ENCODE results near the gene SMG1. TPM values are rescaled to one million over a fixed set of nuclear protein-coding genes. Genes with fewer than 3 reads are reported as not detected.

The SMG1 gene
- total and polyA plus RNA-seq, 2 of the 13 experiments (the other 11 are each of a cell fraction or from before 2014, with no cell fraction given), result 48.7 to 53.7 TPM

DNA sequence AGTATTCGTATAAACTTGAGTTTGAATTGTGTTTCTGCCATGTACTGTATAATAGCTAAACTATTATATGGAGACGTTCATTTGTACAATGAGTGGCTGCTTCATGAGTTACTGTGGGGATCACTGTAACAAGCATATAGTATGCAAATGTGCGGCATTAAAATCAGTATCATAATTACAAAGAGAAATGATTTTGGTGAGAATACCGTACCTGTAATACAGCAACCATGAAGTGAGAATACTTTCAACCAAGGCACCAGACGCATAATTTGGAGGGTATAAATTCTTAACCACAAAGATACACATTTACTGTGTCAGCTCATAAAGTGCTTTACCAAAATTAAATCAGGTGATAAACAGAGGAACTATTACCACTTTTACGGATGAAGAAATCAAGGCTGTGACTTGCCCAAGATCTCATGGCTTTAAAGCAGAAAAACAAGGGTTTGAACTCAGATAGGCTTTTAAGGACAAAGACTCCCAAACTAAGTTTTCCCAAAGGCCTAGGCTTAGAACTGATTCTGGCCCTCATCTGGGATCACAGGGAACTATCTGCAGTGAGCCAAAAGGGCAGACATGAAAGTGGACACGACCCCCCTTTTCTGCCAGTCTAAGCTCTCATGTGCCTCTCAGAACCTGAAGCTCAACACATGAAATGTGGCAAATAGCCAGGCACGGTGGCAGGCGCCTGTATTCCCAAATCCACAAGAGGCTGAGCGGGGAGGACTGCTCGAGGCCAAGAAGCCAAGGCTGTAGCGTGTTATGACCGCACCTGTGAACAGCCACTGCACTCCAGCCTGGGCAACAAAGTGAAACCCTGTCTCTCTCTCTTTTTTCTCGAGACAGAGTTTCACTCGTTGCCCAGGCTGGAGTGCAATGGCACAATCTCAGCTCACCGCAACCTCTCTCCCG lies 142.5 kb downstream of the SMG1 start:
- ATAC-seq (no peak), FAIRE-seq (no peak), DNase-seq (ENCODE audit: low spot score) (no peak)
- WGBS (ENCODE audit: low lambda C conversion rate), result 92% methylated on average over 17 of the region's 17 CpGs
- H3K4me2 ChIP-seq (ENCODE audit: low read depth, low read length), result no peak overlapping the region
- peaks cover 63% of the 10 kb centered on the region for H4K20me1 ChIP-seq (ENCODE audit: insufficient read depth, low read length)
- H3K27ac ChIP-seq (ENCODE audit: extremely low read length, insufficient read depth, low read length), result no peak overlapping the region
- H3K4me1 ChIP-seq (ENCODE audit: insufficient read depth, low read length), result peaks cover 51% of the 10 kb centered on the region
- TSS peak; percentile 1 for BruUV-seq (replicated peaks)
- ChIA-PET CTCF (ENCODE audit: low intra/inter-chr PET ratio, low total read pairs) (no interaction called here), POLR2A (interaction anchor here (1.3 to 2.1 kb wide), 2 partner anchors 8 to 17 kb away, joined by 3 to 13 read pairs; partner anchors contain the start of gene ARL6IP1)
- no peak overlapping the region for H3K9ac ChIP-seq (ENCODE audit: insufficient read depth, low read depth, low read length)
- in situ Hi-C loops (cut with HindIII; ENCODE audit: extremely low pct_ligation_motif_present, low pct_unique_long_range_greater_than_20kb), result no loop called here
- H3K27me3 ChIP-seq (ENCODE audit: control insufficient read depth in 1 of 2, insufficient read depth in 2 of 2, low read length in 2 of 2), result no peaks in the 10 kb centered on the region
- H3K36me3 ChIP-seq (replicated peaks in 1 of 2; ENCODE audit: control insufficient read depth in 1 of 2, insufficient read depth in 2 of 2, low read length in 2 of 2), result peaks cover 45 to 63% of the 10 kb centered on the region in 2 experiments
- intact Hi-C loops (cut with micrococcal nuclease; ENCODE audit: unreplicated experiment), result no loop called here
- no peak for TF ChIP-seq ZSCAN20 (CRISPR knock-in tag; IDR thresholded peaks at IDR 0.05; ENCODE audit: borderline replicate concordance)
- TF ChIP-seq NFKB2 (CRISPR knock-in tag; IDR thresholded peaks at IDR 0.05; ENCODE audit: borderline replicate concordance), result no peak
- 0 out of 2 replicates have a peak, but pooled peaks have one; percentile 67 for TF ChIP-seq ZBTB38 (CRISPR knock-in tag; IDR thresholded peaks at IDR 0.05)
- no peak for TF ChIP-seq ZFYVE20 (CRISPR knock-in tag; IDR thresholded peaks at IDR 0.05; ENCODE audit: borderline replicate concordance, low read depth)
- TF ChIP-seq KLF13 (CRISPR knock-in tag; IDR thresholded peaks at IDR 0.05), result no peak
- TF ChIP-seq RBFOX2 (IDR thresholded peaks at IDR 0.05; ENCODE audit: low read depth, low read length), result 0 out of 2 replicates have a peak, but pooled peaks have one; percentile 5
- peak; percentile 65; the same call in 1 of the 2 replicates for TF ChIP-seq SSRP1 (CRISPR knock-in tag; IDR thresholded peaks at IDR 0.05)
- TF ChIP-seq RBM22 (optimal IDR thresholded peaks at IDR 0.05; ENCODE audit: low read length), result peak; percentile 93
- no peak for TF ChIP-seq HOXA5 (CRISPR knock-in tag; IDR thresholded peaks at IDR 0.05)
- 0 out of 2 replicates have a peak, but pooled peaks have one; percentile 20 for TF ChIP-seq SMYD3 (CRISPR knock-in tag; IDR thresholded peaks at IDR 0.05)
- no peak for TF ChIP-seq ZKSCAN1 (IDR thresholded peaks at IDR 0.05; ENCODE audit: low read length)
- TF ChIP-seq RBAK (CRISPR knock-in tag; IDR thresholded peaks at IDR 0.05), result peak; percentile 24; the same call in 1 of the 2 replicates
- peak; percentile 62; the same call in 1 of the 2 replicates for TF ChIP-seq ZNF784 (CRISPR knock-in tag; IDR thresholded peaks at IDR 0.05; ENCODE audit: borderline replicate concordance)
- TF ChIP-seq FOXO4 (CRISPR knock-in tag; conservative IDR thresholded peaks at IDR 0.05), result 0 out of 2 replicates have a peak, but pooled peaks have one; percentile 26
- no peak for TF ChIP-seq CREM (IDR thresholded peaks at IDR 0.05)
- TF ChIP-seq CREM (CRISPR knock-in tag; IDR thresholded peaks at IDR 0.05), result no peak
- TF ChIP-seq HOXA7 (CRISPR knock-in tag; IDR thresholded peaks at IDR 0.05), result no peak
- H3K79me2 ChIP-seq (ENCODE audit: insufficient read depth, low read length), result peaks cover 57% of the 10 kb centered on the region
- no peak overlapping the region for H3K4me3 ChIP-seq (replicated peaks in 1 of 3; ENCODE audit: insufficient read depth in 1 of 3, low read depth in 2 of 3, low read length in 3 of 3)
- no peak overlapping the region for H2AFZ ChIP-seq (ENCODE audit: low read length)
- H3K9me3 ChIP-seq (ENCODE audit: low read length), result no peaks in the 10 kb centered on the region
